Measurements from ENCODE around the gene CARM1. TPM values are rescaled to one million over a fixed set of nuclear protein-coding genes. Genes with fewer than 3 reads are reported as not detected.

CARM1 gene
- total RNA-seq, 4 donors from 2014 or later: 17.0 to 37.1 (median 18.8) TPM

DNA sequence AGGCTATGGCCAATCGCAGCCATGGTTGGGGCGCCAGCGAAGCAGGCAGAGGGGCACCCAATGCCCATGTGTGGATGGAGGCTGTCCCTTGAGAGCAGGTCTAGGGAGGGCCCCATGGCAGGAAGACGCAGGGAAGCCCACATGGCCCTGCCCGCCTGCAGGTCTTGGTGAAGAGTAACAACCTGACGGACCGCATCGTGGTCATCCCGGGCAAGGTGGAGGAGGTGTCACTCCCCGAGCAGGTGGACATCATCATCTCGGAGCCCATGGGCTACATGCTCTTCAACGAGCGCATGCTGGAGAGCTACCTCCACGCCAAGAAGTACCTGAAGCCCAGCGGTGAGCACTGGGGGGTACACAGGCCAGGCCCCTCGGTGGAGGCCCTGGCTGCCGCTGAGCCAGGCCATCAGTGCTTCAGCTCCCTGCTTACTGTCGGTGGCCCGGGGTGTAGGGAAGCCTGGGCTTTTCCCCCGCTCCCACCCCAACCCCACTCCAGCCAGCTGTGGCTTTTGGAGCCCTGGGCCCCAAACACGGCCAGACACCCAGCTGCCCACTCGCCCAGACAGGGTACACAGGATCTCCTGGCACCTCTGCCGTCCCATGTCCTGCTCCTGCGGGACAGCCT, 42.5 kb downstream of the CARM1 start:
- no peak for ATAC-seq
- H3K36me3 ChIP-seq: peaks cover 0 to 99% of the 10 kb centered on the region in 2 donors
- no peak for TF ChIP-seq POLR2AphosphoS5 (IDR thresholded peaks at IDR 0.05)
- TF ChIP-seq, protein P1, sequence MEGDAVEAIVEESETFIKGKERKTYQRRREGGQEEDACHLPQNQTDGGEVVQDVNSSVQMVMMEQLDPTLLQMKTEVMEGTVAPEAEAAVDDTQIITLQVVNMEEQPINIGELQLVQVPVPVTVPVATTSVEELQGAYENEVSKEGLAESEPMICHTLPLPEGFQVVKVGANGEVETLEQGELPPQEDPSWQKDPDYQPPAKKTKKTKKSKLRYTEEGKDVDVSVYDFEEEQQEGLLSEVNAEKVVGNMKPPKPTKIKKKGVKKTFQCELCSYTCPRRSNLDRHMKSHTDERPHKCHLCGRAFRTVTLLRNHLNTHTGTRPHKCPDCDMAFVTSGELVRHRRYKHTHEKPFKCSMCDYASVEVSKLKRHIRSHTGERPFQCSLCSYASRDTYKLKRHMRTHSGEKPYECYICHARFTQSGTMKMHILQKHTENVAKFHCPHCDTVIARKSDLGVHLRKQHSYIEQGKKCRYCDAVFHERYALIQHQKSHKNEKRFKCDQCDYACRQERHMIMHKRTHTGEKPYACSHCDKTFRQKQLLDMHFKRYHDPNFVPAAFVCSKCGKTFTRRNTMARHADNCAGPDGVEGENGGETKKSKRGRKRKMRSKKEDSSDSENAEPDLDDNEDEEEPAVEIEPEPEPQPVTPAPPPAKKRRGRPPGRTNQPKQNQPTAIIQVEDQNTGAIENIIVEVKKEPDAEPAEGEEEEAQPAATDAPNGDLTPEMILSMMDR (IDR thresholded peaks at IDR 0.05): no peak
- no peak for TF ChIP-seq POLR2A (IDR thresholded peaks at IDR 0.05)
- no peak for TF ChIP-seq EP300 (IDR thresholded peaks at IDR 0.05)
- no peaks in the 10 kb centered on the region for H3K27me3 ChIP-seq
- H3K27ac ChIP-seq: no peak overlapping the region
- WGBS, 2 donors (ENCODE audit: low coverage in 1 of 2): 100% methylated on average over 4 of the region's 24 CpGs; no CpG with 5 or more reads in 1 of the 2 donors
- H3K4me3 ChIP-seq: no peak overlapping the region
- no peaks in the 10 kb centered on the region for H3K4me1 ChIP-seq
- H3K9me3 ChIP-seq: no peaks in the 10 kb centered on the region

DNA sequence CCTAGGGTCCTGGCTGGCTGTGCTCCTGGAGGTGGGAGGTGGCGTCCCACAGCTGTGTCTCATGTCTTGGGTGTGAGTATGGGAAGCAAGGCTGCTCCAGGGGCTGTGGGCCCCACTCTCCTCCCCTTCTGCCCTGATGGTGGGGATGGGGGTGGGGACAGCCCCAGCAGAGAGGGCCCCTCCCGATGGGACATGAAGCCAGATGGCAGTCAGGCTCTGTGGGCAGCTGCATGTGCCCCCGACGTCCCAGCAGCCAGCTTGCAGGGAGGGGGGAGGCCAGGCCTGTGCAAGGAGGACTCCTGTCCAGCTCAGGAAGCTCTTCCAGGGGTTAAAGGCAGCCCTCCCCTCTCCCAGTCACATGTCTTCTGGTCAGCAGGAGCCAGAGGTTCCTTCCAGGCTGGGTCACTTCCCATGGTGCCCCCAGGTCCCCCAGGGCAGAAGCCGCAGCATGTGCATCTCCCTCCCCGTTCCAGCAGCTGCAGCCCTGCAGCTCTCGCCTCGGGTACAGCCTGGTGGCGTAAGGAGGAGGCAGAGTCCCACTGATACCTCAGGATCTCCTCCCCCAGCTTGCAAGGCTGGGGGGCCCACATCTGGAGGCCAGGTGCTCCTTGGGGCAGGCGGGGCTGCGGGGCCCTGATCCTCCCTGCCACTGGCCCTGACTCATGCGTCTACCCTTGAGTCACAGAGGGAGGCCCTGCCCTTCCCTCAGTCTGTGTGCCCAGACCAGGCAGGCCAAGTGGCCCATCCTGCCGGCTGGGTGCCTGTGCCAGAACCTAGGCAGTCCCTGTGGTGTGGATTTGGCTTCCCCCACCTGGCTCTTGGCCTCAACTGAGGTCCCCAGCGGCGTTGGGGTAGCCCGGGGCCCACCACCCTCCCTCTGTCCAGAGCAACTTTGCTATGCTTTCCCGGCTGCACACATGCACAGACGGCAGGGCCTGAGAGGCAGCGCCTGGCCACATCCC, 44.1 kb downstream of the CARM1 start:
- H3K27ac ChIP-seq: peak overlapping the region in 1 of 4 donors; percentile 4
- H3K9me3 ChIP-seq: no peaks in the 10 kb centered on the region
- peak; percentile 48 for ATAC-seq
- no peak overlapping the region for H3K4me3 ChIP-seq
- 100% methylated on average over 1 of the region's 19 CpGs; no CpG with 5 or more reads in 1 of the 2 donors for WGBS, 2 donors (ENCODE audit: low coverage in 1 of 2)
- peaks cover 0 to 99% of the 10 kb centered on the region in 2 donors for H3K36me3 ChIP-seq
- no peaks in the 10 kb centered on the region for H3K27me3 ChIP-seq
- TF ChIP-seq EP300 (IDR thresholded peaks at IDR 0.05): no peak
- no peaks in the 10 kb centered on the region for H3K4me1 ChIP-seq

DNA sequence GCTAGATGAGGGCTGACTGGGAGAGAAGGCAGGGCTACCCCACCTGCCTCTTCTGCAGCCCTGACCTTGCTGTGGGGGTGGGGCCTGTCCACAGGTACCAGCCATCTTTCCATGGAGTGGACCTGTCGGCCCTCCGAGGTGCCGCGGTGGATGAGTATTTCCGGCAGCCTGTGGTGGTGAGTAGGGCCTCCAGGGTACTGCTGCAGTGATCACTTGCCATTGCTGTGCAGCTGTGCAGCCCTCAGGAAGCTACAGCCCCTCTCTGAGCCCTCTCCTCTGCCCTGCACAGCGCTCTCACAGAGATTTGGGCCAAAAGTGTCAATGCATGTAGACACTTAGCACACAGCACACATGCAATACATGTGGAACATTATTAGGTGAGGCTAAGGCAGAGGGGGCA, 45.2 kb downstream of the CARM1 start:
- Histone ChIP-seq H3K36me3 (peaks cover 0 to 99% of the 10 kb centered on the region in 2 donors), H3K4me3 (no peak overlapping the region), H3K27me3 (no peaks in the 10 kb centered on the region), H3K27ac (no peak overlapping the region), H3K4me1 (no peaks in the 10 kb centered on the region), H3K9me3 (no peaks in the 10 kb centered on the region)
- ATAC-seq: no peak
- WGBS, 2 donors (ENCODE audit: low coverage in 1 of 2): no CpG with 5 or more reads among the region's 6 CpGs
- TF ChIP-seq, protein P1 (IDR thresholded peaks at IDR 0.05): no peak
- TF ChIP-seq EP300 (IDR thresholded peaks at IDR 0.05): no peak
- TF ChIP-seq POLR2AphosphoS5 (IDR thresholded peaks at IDR 0.05): no peak
- no peak for TF ChIP-seq POLR2A (IDR thresholded peaks at IDR 0.05)

DNA sequence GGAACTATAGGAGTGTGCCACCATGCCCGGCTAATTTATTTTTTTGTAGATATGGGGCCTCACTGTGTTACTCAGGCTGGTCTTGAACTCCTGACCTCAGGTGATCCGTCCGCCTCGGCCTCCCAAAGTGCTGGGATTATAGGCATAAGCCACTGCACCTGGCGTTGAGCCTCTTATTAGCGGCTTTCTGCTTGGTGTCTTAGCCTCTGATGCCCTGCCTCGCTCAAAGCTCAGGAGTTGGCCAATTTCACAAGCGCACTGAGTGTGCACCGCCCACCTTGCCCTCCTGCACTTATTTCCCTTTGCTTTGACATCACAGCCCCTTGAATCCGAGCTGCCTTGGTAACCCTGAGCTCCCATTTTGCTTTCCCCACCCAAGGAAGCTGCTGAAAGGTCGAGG, 47.0 kb downstream of the CARM1 start:
- 83 to 93% methylated on average over 3 to 7 of the region's 11 CpGs for WGBS, 2 donors (ENCODE audit: low coverage in 1 of 2)

More for the DNA sequence above, 47.0 kb downstream of the CARM1 start:
- TF ChIP-seq POLR2A (IDR thresholded peaks at IDR 0.05) (no peak), EP300 (IDR thresholded peaks at IDR 0.05) (no peak), POLR2AphosphoS5 (IDR thresholded peaks at IDR 0.05) (no peak)
- TF ChIP-seq, protein P1 (IDR thresholded peaks at IDR 0.05): no peak
- H3K9me3 ChIP-seq: no peaks in the 10 kb centered on the region
- no peak overlapping the region for H3K4me3 ChIP-seq
- H3K27ac ChIP-seq: no peak overlapping the region
- no peak for ATAC-seq
- no peaks in the 10 kb centered on the region for H3K27me3 ChIP-seq
- H3K36me3 ChIP-seq: peaks cover 0 to 99% of the 10 kb centered on the region in 2 donors
- no peaks in the 10 kb centered on the region for H3K4me1 ChIP-seq

Data from gastroesophageal sphincter (tissue), 4 donors.